ENCODE results near the gene C2CD2. TPM values are rescaled to one million over a fixed set of nuclear protein-coding genes. Genes with fewer than 3 reads are reported as not detected.
A peak's percentile ranks its signal among the peaks of the same experiment; 100 is the strongest.

The C2CD2 gene
- total and polyA plus RNA-seq, 8 donors, result 18.3 to 24.1 (median 19.6) TPM

DNA sequence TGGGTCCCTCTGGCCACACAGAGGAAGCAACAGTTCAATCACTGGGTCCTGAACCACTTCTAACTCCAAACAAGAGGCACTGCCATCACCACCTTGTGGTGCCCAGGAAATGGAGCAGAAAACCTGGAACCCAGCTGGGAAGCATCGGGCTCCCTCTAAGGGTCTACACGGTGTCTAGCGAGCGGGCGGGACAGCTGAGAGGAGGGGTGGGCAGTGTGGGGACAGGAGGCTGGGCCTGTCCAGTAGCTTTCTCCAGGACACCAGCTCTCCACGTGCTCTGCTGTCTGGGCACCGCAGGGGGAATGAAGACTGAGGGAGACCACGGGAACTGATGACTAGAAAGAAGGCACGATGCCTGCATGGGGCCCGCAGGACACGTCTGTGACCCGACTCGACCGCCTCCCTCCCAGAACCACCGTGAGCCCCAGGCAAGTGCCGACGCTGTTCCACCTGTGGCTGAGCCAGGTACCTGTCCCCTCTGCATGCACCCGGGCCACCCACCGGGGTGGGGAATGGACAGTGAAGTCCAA, 69.3 kb downstream of the C2CD2 start:
- TF ChIP-seq, protein P1, sequence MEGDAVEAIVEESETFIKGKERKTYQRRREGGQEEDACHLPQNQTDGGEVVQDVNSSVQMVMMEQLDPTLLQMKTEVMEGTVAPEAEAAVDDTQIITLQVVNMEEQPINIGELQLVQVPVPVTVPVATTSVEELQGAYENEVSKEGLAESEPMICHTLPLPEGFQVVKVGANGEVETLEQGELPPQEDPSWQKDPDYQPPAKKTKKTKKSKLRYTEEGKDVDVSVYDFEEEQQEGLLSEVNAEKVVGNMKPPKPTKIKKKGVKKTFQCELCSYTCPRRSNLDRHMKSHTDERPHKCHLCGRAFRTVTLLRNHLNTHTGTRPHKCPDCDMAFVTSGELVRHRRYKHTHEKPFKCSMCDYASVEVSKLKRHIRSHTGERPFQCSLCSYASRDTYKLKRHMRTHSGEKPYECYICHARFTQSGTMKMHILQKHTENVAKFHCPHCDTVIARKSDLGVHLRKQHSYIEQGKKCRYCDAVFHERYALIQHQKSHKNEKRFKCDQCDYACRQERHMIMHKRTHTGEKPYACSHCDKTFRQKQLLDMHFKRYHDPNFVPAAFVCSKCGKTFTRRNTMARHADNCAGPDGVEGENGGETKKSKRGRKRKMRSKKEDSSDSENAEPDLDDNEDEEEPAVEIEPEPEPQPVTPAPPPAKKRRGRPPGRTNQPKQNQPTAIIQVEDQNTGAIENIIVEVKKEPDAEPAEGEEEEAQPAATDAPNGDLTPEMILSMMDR (IDR thresholded peaks at IDR 0.05), result no peak
- Histone ChIP-seq H3K9me3 (no peaks in the 10 kb centered on the region), H3K4me3 (no peak overlapping the region), H3K27ac (no peak overlapping the region), H3K27me3 (no peaks in the 10 kb centered on the region), H3K4me1 (no peaks in the 10 kb centered on the region), H3K36me3 (no peaks in the 10 kb centered on the region)
- ATAC-seq (no peak), DNase-seq (no peak)
- intact Hi-C loops (cut with DNase I), result no loop called here

DNA sequence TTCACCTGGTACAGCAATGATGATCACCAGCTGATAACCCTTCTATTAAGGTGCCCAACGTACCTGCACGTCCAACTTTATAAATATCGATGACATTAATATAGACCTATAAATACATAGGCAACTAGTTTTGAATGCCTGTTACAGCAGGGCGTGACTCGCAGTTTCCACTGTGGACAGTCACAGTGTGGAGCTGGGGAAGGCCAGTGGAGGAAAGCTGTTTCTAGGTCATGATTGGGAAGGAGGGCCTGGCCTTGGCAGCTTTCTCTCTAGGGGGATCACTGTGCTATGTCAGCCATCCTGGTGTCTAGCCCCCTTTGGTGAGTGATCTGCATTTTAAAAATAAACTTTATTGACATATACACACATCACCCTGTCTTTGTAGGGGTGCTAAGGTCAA, 70.2 kb downstream of the C2CD2 start:
- H3K36me3 ChIP-seq, result no peaks in the 10 kb centered on the region
- no peaks in the 10 kb centered on the region for H3K27me3 ChIP-seq
- intact Hi-C loops (cut with DNase I), result no loop called here
- H3K9me3 ChIP-seq, result no peaks in the 10 kb centered on the region
- no peak for DNase-seq
- H3K4me1 ChIP-seq, result no peaks in the 10 kb centered on the region
- ATAC-seq, result no peak
- TF ChIP-seq, protein P1 (IDR thresholded peaks at IDR 0.05), result no peak
- H3K4me3 ChIP-seq, result no peak overlapping the region
- no peak overlapping the region for H3K27ac ChIP-seq

DNA sequence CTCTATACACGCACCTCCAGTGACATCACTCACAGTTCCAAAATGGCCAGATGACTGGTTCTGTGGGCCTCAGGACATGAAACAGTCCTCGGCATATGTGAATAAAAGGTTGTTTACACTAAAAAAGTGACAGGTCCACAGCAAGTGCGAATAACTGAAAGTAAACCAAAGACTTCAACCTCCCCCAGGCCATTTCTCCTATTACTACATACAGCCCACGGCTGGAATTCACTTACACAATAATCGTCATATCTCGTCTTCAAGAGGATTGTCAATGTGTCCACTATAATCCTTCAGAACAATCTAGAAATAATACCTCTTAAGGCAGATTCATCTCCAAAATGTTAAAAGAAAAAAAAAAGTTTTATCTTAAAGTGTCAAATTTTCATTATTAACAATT, 72.8 kb downstream of the C2CD2 start:
- no peaks in the 10 kb centered on the region for H3K36me3 ChIP-seq
- intact Hi-C loops (cut with DNase I), result no loop called here
- peaks cover 0 to 11% of the 10 kb centered on the region in 2 donors for H3K4me1 ChIP-seq
- no peak overlapping the region for H3K4me3 ChIP-seq
- no peaks in the 10 kb centered on the region for H3K27me3 ChIP-seq
- H3K27ac ChIP-seq, result no peak overlapping the region
- H3K9me3 ChIP-seq, result no peaks in the 10 kb centered on the region
- no peak for DNase-seq
- TF ChIP-seq, protein P1 (IDR thresholded peaks at IDR 0.05), result no peak
- ATAC-seq, result no peak

DNA sequence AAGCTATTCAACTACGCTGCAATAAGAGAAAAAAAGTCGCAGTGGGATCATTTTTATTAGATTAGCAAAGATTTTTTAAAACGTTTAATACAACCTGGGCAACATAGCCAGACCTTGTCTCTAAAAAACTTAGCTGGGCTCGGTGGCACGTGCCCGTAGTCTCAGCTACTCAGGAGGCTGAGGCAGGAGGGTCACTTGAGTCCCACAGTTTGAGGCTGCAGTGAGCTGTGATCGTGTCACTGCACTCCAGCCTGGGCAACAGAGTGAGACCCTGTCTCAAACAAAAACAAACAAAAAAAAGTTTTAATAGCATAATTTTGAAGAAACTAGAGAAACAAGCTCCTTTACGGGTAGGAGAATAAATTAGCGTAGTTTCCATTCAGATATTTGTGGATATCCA, 73.7 kb downstream of the C2CD2 start:
- H3K4me1 ChIP-seq, result peaks cover 0 to 11% of the 10 kb centered on the region in 2 donors
- ATAC-seq (no peak), DNase-seq (no peak)
- intact Hi-C loops (cut with DNase I), result no loop called here
- no peaks in the 10 kb centered on the region for H3K36me3 ChIP-seq
- peak overlapping the region; percentile 64 to 67 for H3K4me3 ChIP-seq
- H3K27me3 ChIP-seq, result no peaks in the 10 kb centered on the region
- no peaks in the 10 kb centered on the region for H3K9me3 ChIP-seq
- TF ChIP-seq, protein P1 (IDR thresholded peaks at IDR 0.05), result no peak
- H3K27ac ChIP-seq, result no peak overlapping the region

DNA sequence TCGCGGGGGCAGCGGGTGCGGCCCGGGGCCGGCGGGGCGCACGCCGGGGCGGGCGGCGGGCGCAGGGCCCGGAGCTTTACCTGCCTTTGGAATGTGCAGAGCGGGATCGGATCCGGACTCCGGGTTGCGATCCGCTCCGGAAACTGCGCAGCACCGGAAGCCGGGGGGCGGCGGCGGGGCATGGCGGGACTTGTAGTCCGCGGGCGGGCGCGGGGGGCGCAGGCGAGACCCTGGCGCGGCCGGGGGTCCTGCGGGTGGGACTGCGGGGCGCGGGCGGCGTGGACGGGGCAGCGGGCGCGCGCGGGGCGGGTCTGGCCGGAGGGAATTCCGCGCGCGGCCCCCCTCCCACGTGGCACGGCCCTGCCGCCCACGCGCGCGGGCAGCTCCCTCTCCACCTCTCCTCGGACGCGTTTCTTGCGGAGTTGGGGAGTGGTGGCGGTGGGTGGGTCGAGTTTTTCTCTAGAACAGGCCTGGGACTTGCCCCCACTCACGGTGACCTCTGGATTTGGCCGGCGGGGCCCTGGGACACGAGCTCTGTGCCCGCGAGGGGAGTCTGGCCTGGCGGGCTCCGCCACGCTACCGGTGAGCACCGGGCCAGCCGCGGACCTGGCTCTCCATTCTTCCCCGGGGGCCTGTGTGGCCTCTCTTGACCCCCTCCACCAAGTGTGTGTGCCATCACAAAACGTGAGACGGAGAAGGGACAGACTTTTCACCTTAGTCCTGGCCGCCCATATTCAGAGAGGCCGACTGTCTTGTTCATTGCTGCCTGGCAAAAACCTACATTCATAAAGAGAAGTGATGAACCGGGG, 74.4 kb downstream of the C2CD2 start, which contains the start of gene PRDM15:
TSS of gene PRDM15 (minus strand) at position 155 of the 809 bp plus-strand sequence. CDS start 18,981 bp downstream, outside the sequence.
- peaks cover 0 to 11% of the 10 kb centered on the region in 2 donors for H3K4me1 ChIP-seq
- peak within 1 kb of the TSS; percentile 67 to 70 for H3K4me3 ChIP-seq
- H3K27me3 ChIP-seq, result no peaks in the 10 kb centered on the region
- no peaks in the 10 kb centered on the region for H3K9me3 ChIP-seq
- ATAC-seq, result peak; percentile 65
- intact Hi-C loops (cut with DNase I), result no loop called here
- H3K27ac ChIP-seq, result peak within 1 kb of the TSS; percentile 75 to 81
- no peaks in the 10 kb centered on the region for H3K36me3 ChIP-seq
- TF ChIP-seq, protein P1 (IDR thresholded peaks at IDR 0.05), result no peak
- peak; percentile 71 to 91 (median 82) for DNase-seq
